GM13976 (cell line): ENCODE data around the gene RCSD1.

Experiments
- DNase-seq: peaks from one replicate; pipeline ENCODE4 v3.0.0; 2012; ENCODE audit warnings: low spot score
- in situ Hi-C: fragments of 300-500 bp; cut with MboI; formaldehyde crosslinking; loops from one replicate; pipeline ENCODE4 v1.12.0; 2022; ENCODE audit warnings: low sequenced_read_pairs, mixed read lengths, inconsistent platforms; ENCODE audit not compliant: unreplicated experiment
- TF ChIP-seq, protein P1 (sequence below): IDR thresholded peaks from 2 replicates; pipeline ENCODE4 v1.5.1; 2012; ENCODE audit warnings: borderline replicate concordance, mild to moderate bottlenecking; ENCODE audit not compliant: insufficient read depth; ENCODE audit errors: extremely low read depth, missing control alignments, control extremely low read depth

RCSD1 gene

DNA sequence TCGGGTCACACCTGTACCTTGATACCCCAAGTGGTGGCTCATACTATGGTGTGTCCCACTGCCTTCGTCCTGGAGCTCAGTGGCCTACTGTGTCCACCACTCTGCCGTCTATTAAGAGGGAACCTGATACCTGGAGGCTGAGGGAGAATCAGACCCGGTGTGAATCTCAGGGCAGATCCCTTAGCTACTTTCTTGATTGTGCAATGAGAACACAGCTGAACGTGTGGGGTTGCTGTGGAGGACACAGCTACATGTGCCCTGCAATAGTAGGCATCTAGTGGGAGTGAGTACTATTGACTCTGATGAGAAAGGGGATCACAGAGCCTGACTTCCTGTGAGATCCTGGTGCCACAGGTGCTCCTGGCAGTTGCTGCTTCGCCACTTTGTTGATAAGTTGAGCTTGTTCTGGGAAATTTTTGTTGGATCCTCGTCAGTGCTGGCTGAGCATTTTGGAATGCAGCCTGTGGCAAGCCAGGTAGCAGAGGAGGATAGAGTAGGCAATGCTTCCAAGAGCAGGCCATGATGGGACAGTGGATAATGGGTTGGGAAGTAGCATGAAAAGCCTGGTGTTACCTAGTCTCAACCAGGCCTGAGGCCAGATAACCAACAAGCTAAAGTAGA is 63.5 kb downstream of the RCSD1 start:
- TF ChIP-seq, protein P1, sequence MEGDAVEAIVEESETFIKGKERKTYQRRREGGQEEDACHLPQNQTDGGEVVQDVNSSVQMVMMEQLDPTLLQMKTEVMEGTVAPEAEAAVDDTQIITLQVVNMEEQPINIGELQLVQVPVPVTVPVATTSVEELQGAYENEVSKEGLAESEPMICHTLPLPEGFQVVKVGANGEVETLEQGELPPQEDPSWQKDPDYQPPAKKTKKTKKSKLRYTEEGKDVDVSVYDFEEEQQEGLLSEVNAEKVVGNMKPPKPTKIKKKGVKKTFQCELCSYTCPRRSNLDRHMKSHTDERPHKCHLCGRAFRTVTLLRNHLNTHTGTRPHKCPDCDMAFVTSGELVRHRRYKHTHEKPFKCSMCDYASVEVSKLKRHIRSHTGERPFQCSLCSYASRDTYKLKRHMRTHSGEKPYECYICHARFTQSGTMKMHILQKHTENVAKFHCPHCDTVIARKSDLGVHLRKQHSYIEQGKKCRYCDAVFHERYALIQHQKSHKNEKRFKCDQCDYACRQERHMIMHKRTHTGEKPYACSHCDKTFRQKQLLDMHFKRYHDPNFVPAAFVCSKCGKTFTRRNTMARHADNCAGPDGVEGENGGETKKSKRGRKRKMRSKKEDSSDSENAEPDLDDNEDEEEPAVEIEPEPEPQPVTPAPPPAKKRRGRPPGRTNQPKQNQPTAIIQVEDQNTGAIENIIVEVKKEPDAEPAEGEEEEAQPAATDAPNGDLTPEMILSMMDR: no peak
- no peak for DNase-seq
- in situ Hi-C loops: no loop called here

DNA sequence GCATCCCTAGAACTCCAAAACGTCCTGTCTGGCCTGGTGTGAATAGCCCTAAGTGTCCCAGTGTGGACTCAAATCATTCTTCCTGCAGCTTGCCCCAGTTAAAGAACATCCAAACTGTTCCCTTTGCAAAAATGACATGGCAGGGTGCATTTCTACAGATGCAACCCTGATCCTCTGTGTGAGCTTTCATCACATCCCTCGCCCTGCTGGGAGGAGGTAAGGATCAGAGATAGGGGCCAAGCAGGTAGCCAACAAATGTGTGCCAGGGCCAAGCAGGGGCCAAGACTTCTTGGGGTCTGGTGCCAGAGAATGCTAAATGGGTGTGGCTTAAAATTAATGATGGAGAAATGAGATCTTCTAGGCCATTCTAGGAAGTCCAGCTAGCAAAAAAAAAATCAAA is 64.7 kb downstream of the RCSD1 start:
- TF ChIP-seq, protein P1: no peak
- DNase-seq: no peak
- in situ Hi-C loops: no loop called here

DNA sequence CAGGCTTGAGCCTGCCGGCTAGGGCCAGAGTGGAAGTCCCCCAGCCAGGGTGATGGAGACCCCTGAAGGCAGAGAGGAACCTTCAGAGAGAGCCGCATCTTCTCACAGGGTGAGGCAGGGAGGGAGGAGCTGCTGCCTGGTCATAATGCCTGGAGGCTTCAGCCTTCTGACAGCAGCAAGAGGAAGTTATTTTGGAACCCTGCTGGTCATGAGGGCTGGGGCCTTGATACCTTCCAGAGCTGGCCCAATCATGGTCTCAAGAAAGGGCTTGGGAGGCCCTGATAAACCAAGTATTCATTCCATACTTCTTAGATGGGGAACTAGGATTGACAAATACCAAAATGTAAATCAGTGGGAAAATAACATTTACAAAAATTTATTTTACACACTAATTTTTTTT is 65.1 kb downstream of the RCSD1 start:
- TF ChIP-seq, protein P1: no peak
- in situ Hi-C loops: no loop called here

DNA sequence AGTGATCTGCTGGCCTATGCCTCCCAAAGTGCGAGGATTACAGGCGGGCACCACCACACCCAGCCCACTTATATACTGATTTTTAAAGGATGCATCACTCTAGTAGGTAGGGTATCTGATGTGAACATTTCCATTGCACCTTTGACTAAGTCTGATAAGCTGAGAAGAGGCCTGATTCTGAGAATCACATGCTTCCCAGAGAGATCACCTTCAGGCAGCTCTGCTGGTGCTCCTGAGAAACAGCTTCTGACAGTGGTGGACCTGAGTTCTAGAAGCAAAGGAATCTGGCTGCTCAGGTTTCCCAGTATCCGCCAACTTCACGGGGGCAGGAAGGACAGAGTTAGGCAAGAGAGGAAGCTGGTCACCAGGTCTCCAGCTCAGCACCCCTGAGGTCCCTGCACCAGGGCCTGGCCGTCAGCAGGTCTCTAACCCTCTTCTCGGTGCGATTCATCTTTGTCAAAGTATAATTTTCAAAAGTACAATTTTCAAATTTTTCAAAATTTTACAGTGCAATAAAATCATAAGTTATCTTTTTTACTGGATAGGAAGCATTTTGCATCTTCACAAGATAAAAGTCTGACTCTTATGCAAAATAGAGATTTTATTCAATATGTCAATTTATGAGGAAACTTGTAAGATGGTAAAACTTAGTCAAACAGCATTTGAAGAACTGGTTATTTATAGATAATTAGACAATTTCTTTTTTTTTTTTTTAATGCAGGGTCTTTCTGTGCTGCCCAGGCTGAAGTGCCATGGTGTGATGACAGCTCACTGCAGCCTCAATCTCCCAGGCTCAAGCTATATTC is 65.9 kb downstream of the RCSD1 start:
- TF ChIP-seq, protein P1: no peak
- in situ Hi-C loops: no loop called here
- DNase-seq: no peak

More for the DNA sequence above, 65.1 kb downstream of the RCSD1 start:
- DNase-seq: no peak

DNA sequence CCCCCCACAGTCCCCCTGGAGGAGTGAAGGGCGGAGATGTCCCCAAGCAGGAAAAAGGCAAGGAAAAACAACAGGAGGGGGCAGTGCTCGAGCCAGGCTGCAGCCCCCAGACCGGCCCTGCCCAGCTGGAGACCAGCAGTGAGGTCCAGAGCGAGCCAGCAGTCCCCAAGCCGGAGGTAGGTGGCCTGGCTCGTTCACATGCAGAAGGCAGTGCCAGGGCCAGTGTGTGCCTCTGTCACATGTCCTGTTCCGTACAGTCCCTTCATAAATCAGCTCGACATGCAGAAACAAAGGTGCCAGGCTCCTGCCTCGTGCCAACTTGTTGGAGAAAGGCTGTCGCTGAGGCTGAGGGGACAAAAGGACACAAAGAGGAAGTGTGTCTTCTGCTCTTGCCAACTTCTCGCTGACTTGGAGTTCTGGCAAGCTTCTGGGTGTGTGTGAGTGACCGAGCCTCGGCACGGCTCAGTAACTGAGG is 67.7 kb downstream of the RCSD1 start:
- in situ Hi-C loops: no loop called here
- TF ChIP-seq, protein P1: no peak
- no peak for DNase-seq

DNA sequence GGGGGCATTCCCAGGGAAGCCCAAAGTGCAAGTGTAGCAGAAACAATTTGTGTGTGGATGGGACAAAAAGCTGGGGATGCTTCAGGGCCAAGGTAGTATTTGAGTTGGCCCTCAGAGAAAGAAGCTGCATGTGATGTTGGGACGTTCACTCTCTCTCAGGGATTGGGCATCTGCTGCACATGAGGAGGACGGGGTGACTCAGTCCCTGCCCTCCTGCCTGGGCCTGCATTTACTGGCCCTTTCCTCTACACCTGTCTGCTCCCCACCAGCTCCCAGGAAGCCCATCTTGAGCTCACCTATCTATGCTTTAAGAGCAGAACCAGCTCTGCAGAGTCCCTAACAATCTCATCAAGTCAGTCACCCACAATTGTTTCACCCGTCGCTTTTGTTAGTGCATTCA is 68.3 kb downstream of the RCSD1 start:
- TF ChIP-seq, protein P1: no peak
- DNase-seq: no peak
- in situ Hi-C loops: no loop called here

DNA sequence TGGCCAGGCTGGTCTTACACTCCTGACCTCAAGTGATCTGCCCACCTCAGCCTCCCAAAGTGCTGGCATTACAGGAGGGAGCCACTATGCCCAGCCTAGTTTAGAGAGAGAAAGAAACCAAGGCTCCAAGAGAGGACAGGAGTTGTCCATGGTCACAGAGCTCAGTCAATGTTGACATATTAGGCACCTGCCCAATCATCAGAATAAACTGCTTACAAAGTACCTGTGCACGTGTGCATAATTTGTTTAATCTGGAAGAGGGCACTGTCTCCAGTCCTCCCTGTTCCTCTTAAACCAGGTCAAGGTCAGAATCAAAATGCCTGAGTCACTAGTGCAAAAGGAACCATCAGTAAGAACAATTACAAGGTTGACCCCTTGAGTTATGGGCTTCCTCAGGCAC is 71.5 kb downstream of the RCSD1 start:
- TF ChIP-seq, protein P1: no peak
- in situ Hi-C loops: no loop called here
- DNase-seq: no peak
